COLO668 (cell line): ENCODE results near the gene PTPRG.

Experiments
- DNase-seq: peaks from one replicate; lab custom pipeline; 2025; ENCODE audit not compliant: unreplicated experiment; lab: John Stamatoyannopoulos, UW

Gene PTPRG

DNA sequence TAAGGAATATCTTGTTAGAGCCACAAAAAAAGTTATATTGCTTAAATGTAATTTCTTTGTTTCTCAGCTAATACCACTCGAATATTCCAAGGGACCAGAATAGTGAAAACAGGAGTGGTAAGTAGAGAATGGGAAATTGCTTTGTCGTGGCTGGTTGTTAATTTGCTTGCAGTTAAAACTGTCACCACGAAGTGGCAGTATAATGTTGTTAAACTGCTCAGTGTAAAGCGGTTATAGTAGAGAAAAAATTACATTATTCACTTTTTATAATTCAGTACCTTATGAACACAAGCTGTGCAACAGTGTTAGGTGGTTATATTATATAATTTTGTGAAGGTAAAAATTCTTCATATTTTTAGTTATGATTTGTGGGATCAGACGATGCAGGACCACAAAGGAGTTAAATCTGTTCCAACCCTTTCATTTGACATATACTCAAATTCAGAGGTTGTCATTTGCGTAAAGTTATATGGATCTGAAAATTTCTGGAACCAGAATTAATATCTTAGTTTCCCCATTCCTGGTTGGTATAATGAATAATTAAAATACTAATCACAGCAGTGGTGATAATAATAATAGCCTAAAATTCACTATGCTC lies 640.2 kb downstream of the PTPRG start:
- DNase-seq, result peak; percentile 1

DNA sequence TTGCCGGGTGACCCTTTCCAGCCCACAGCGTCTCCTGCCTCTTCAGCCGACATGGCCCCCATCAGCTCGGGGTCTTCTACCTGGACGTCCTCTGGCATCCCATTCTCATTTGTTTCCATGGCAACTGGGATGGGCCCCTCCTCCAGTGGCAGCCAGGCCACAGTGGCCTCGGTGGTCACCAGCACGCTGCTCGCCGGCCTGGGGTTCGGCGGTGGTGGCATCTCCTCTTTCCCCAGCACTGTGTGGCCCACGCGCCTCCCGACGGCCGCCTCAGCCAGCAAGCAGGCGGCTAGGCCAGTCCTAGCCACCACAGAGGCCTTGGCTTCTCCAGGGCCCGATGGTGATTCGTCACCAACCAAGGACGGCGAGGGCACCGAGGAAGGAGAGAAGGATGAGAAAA lies 641.8 kb downstream of the PTPRG start:
- no peak for DNase-seq

GRCh38 chr3:62203561-62203960 lies 642.2 kb downstream of the PTPRG start:
- no peak for DNase-seq

DNA sequence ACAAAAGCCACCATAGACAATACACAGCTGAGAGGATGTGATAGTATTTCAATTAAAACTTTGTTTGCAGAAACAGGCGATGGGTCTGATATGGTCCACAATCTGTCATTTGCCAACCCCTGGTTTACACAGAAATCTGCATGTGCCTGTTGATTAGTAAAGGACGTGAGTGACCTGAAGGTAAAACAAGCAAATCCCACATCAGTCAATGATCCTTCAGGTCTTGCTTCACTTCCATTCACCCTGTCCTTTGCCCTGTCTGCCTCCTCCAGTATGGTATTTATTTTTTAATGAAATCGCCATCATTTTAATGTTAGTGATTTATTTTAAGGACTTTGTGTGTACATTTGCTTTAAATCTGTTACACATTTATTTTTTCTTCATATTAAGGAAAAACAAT lies 645.8 kb downstream of the PTPRG start:
- no peak for DNase-seq

DNA sequence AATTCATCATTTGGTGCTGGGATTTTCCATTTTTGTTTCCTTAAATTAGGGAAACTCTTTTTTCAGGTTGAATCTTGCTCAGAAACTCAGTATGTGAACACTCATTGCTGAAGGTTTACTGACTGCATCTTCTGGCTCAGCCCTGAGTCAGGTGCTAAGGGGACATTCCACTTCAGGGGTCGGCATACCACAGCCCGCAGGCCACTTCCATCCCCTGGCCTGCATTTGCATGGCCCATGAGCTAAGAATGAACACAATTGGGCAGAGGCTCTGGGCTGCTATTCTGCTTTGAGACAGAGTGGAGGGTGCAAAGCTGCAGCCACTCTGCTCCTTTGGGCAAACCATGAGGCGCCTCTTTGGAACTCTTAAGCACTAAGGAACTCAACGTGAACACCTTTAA lies 647.0 kb downstream of the PTPRG start:
- no peak for DNase-seq

DNA sequence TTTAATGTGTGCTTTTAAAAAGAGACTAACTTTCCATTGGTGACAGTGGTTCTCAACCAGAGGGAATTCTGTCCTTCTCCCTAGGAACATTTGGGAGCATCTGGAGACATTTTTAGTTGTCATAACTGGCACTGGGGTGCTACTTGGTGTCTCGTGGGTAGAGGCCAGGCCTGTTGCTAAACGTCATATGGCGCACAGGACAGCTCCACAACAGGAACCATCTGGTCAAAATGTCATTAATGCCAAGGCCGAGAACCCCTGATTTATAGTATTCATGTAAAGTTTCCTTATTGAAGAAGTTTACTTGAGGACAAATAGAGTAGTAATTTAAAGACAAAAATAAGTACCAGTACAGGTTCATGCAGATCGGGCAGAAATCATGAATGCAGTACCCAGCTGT lies 647.7 kb downstream of the PTPRG start:
- DNase-seq, result no peak

DNA sequence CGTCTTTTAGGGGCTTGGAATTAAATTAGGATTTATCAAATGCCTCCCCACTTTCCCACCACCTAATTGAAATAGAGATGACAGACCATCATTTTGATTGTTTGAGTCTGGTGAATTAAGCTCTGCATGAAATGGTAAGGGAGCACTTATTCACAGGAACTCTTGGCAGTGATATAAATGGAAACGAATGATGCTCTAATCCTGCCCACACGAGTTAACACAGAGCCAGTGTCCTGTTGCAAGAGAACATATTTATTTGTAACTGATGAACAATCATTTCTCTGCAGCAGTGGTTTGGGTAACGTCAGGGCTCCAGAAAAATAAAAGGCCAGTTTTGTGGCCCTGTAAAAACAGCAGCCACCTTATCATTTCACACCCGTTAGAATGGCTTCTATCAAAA lies 648.6 kb downstream of the PTPRG start:
- DNase-seq, result no peak

GRCh38 chr3:62211675-62212429 lies 650.5 kb downstream of the PTPRG start:
- no peak for DNase-seq

DNA sequence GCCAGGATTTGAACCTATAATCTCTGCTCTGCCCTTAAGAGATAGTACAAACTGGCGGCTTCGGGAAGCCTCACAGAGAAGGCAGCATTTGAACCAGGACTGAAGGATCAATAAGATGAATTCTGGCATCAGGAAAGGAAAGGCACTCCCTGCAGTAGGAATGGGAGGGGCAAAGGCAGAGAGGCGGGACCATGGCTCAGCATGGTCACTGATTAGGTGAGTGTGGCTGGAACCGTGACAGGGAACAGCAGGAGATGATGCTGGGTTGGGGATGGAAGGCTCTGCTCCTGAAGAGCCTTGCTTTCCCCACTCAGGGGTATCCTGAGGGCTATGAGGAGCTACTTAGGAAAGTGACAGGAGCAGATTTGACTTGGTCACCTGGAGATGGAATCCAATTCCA lies 653.5 kb downstream of the PTPRG start:
- no peak for DNase-seq

GRCh38 chr3:62220616-62221015 lies 659.2 kb downstream of the PTPRG start:
- no peak for DNase-seq

GRCh38 chr3:62225051-62225450 lies 663.7 kb downstream of the PTPRG start:
- DNase-seq, result no peak

DNA sequence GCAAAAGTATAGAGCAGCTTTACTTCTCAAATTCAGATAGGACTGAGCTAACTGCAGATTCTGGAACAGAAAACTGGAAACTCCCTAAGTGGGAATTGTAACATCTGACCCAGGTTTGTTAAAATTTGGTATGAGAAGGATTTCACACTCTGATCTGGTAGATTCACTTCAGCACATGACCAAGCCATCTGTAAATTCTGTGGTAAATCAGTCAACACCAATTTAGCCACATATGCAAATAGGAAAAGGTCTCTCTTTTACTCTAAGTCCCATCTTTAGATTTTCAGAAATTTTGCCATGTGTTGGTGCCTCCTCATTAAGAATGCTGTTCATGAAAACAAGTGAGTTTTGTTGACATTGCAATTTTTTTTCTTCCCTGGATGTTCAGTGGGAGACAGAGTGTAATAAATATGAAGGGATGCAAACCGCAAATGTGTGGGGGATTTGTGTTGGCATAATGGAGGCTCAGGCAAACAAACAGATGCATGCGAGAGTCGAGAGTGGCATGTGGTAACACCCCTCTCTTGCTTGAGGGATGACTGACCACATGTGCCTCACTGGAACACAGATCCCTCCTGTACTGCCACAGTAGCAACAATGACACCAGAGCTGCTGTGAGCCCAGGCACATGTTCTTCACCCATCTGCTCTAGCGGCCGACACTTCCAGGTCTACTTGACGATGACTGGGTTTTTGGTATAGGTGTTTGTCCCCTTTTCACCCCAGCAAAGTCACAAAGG lies 665.4 kb downstream of the PTPRG start:
- DNase-seq, result no peak

- DNase-seq, result no peak
These were observed 667.1 kb downstream of the PTPRG start for GRCh38 chr3:62228467-62228866.

DNA sequence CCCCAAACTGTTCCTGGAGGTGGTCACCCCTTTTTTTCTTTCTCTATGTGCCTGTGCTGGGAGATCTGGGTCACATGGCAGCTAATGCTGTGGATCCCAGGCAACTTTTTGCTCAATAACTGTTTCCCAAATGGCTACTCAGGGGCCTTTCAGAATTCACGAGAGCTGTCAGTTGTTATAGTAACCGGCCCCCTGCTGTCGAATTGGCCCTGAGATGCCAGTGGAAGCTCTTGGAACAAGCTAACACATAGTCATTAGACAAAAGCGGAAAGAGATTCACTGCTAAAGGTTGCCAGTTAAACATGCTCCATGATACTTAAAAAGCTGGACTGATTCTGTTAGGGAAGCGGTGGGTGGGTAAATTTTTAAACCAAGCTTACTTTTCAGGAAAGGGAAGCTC lies 667.8 kb downstream of the PTPRG start:
- DNase-seq, result no peak

DNA sequence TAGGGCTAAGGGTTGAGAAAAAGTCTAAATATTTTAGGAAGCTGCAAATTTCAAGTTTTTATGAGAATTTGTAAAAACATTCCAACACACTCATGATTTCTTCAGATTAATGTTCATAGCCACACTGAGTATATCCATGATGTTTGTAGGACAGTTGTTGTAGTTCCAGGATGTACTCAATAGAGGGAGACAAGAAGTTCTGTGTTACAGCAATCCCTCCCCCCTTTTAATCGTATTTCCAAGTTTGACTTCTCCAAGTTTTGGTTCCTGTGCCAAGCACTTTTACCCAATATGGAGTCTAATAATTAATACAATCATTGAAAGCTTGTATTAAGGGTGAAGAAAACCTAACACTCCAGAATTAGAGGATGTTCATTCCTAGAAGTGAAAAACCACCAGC lies 668.5 kb downstream of the PTPRG start:
- DNase-seq, result no peak

DNA sequence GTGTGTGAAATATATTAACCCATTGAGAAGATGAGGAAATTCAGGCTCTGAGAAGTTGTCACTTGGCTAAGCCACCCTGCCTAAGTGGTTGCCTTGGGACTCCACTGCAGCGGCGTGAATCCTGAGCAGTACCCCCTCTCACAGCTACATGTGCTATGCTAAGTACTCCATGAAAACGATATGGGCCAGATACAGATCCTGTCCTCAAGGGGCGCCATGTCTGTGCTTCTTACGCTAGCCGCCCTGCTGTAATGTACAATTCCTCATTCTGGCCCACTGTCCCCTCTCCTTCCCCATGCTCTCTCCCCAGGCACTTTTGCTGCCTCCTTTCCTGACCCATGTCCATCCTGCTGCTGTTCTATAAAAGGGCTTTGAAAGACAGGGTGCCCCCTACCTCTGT lies 671.7 kb downstream of the PTPRG start:
- DNase-seq, result no peak

- no peak for DNase-seq
These were observed 674.6 kb downstream of the PTPRG start for GRCh38 chr3:62236016-62236415.

- no peak for DNase-seq
These were observed 676.0 kb downstream of the PTPRG start for GRCh38 chr3:62237286-62237948.

GRCh38 chr3:62238003-62238402 lies 676.6 kb downstream of the PTPRG start:
- no peak for DNase-seq

DNA sequence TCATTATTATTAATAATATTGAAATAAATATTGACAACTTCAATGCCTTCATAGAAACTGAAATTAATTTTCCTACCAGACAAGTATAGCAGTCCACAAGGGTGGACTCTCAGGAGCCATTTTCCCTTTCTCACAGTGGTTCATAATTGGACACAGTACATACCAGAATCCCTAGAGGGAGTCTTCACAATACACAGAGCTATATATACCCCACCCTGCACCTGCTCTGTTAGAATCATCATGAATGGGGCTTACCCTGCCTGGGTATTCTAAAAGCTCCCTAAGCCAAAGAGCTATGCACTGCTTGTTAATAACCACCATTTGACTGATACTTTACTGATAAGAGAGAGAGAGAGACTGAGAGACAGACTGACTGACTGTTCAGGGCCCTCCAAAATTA lies 677.1 kb downstream of the PTPRG start:
- DNase-seq, result no peak

GRCh38 chr3:62241279-62241678 lies 679.9 kb downstream of the PTPRG start:
- no peak for DNase-seq
